Tibial nerve (tissue), 4 donors: Measurements from ENCODE around the gene ELOB.

ENCODE experiments used
- EP300 ChIP-seq, 2 donors: sonication (generic); formaldehyde crosslinking; IDR thresholded peaks; one replicate each; pipeline ENCODE4 v1.6.1; 2017; ENCODE audit warnings: antibody characterized with exemption in 2 of 2, mild to moderate bottlenecking in 1 of 2
- POLR2A ChIP-seq, 2 donors: fragments of 450-650 bp; IDR thresholded peaks; one replicate each; pipeline ENCODE4 v1.6.1; 2017; ENCODE audit warnings: antibody characterized with exemption in 2 of 2, mild to moderate bottlenecking in 2 of 2, moderate library complexity in 2 of 2
- TF ChIP-seq, protein P1 (sequence below), 5 experiments: fragments of 200-600 bp in 3 of 5; fragments of 450-650 bp in 2 of 5; sonication (generic) in 3 of 5; IDR thresholded peaks; one replicate each; pipeline ENCODE4 v1.5.1; 2016 to 2019; ENCODE audit warnings: antibody characterized with exemption in 5 of 5, mild to moderate bottlenecking in 3 of 5, moderate library complexity in 2 of 5

DNA sequence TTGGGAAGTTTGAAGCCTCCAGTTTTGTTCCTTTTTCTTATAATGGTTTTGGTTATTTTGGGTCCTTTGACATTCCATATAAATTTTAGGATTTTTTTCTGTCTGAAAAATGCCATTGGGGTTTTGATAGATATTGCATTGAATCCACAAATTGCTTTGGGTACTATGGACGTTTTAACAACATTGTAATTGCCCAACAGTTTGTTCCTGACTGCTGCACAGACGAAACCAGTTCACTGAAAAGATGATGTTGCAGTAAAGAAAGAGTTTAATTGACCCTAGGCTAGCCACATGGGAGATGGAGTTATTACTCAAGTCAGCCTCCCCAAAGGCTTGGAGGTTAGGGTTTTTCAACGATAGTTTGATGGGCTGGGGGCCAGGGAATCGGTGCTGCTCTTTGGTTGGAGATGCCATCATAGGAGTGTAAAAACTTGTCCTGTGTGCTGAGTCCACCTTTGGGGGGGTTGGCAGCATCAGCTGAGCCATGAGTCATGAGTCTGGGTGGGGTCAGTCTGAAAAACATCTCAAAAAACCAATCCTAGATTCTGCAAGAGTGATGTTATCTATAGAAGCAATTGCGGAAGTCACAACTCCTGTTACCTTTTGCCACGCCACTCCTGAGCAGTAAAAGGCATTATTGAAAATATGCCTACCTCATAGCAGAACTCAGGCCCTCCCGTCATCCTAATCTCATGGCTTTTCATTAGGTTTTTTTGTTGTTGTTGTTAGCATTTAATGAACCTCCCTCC is 18.5 kb upstream of the ELOB start:
- TF ChIP-seq, protein P1, sequence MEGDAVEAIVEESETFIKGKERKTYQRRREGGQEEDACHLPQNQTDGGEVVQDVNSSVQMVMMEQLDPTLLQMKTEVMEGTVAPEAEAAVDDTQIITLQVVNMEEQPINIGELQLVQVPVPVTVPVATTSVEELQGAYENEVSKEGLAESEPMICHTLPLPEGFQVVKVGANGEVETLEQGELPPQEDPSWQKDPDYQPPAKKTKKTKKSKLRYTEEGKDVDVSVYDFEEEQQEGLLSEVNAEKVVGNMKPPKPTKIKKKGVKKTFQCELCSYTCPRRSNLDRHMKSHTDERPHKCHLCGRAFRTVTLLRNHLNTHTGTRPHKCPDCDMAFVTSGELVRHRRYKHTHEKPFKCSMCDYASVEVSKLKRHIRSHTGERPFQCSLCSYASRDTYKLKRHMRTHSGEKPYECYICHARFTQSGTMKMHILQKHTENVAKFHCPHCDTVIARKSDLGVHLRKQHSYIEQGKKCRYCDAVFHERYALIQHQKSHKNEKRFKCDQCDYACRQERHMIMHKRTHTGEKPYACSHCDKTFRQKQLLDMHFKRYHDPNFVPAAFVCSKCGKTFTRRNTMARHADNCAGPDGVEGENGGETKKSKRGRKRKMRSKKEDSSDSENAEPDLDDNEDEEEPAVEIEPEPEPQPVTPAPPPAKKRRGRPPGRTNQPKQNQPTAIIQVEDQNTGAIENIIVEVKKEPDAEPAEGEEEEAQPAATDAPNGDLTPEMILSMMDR (IDR thresholded peaks at IDR 0.05), result no peak
- TF ChIP-seq EP300 (IDR thresholded peaks at IDR 0.05) (no peak), POLR2A (IDR thresholded peaks at IDR 0.05) (no peak)
